ENCODE measurements around the gene SLC9A9. TPM values are rescaled to one million over a fixed set of nuclear protein-coding genes. Genes with fewer than 3 reads are reported as not detected.

The SLC9A9 gene
- total and polyA plus RNA-seq, 2 of the 8 experiments (the other 6 are each of a cell fraction or from before 2014, with no cell fraction given): 0.48 to 1.1 TPM

DNA sequence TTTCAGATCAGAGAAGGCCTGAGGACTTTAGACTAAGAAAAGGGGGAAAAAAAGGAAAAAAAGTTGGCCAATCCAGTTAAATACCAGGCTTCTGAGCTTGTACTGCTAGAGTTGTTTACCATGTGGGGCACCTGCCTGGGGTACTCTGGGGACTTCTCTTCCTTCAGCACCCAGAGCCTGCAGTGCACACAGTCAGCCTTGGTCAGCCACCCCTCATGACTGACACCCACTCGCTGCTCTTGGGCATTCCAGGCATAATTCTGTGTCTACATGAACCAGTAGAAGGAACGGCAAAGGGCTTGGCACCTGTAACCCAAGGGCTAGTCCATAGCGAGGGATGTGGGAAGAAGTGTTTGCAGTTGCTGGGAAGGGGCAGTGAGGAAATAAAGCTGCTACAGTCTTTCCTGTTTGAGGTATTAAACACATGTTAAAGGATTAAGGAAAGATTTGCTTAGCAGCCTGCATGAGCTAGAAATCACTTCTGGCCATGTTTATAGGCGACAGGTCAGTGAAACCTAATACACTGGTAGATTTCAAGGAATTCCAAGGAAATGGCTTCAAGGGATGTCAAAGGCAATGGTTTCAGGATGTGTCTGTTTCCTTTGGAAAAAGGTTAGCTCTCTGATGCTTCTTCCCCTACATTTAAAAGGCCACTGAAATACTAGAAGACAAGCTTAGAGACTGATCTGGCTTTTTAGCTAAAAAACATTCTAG lies 496.2 kb downstream of the SLC9A9 start:
- H2BK5ac ChIP-seq (ENCODE audit: low read depth, low read length): no peak overlapping the region
- ChIA-PET CTCF (ENCODE audit: partially characterized antibody) (interaction anchor here (1.1 to 2.3 kb wide), 6 partner anchors 10 to 322 kb away, joined by 3 to 7 read pairs (median 4); no protein-coding TSS in a partner anchor), POLR2A (ENCODE audit: partially characterized antibody) (no interaction called here)
- no peak overlapping the region for H3K4me3 ChIP-seq (ENCODE audit: extremely low read depth in 1 of 4, insufficient read depth in 2 of 4, low read depth in 3 of 4, low read length in 4 of 4)
- no peak overlapping the region for H3K18ac ChIP-seq (ENCODE audit: extremely low read depth, low read length)
- H4K20me1 ChIP-seq (replicated peaks in 1 of 2; ENCODE audit: control insufficient read depth in 1 of 2, insufficient read depth in 2 of 2, low read length in 2 of 2): peaks cover 0 to 2% of the 10 kb centered on the region in 2 experiments
- FAIRE-seq: no peak
- no peak overlapping the region for H3K4ac ChIP-seq (replicated peaks; ENCODE audit: insufficient read length, low read depth, low read length)
- H3K27ac ChIP-seq (ENCODE audit: low read depth, low read length): no peak overlapping the region
- no peak for TF ChIP-seq SUZ12 (IDR thresholded peaks at IDR 0.05; ENCODE audit: low read length)
- no peak for TF ChIP-seq RNF2 (IDR thresholded peaks at IDR 0.05; ENCODE audit: borderline replicate concordance, low read depth, low read length, missing control alignments, poor library complexity, severe bottlenecking)
- no peak for TF ChIP-seq ATF2 (IDR thresholded peaks at IDR 0.05; ENCODE audit: low read length)
- TF ChIP-seq CREB1 (IDR thresholded peaks at IDR 0.05): no peak
- TF ChIP-seq BRCA1 (IDR thresholded peaks at IDR 0.05; ENCODE audit: low read depth, low read length): no peak
- no peak for TF ChIP-seq CBX5 (IDR thresholded peaks at IDR 0.05; ENCODE audit: low read depth, low read length)
- no peak for TF ChIP-seq RBBP5 (IDR thresholded peaks at IDR 0.05; ENCODE audit: borderline replicate concordance, low read depth, low read length)
- TF ChIP-seq TAF1 (IDR thresholded peaks at IDR 0.05; ENCODE audit: low read depth, low read length): no peak
- no peak for TF ChIP-seq BACH1 (IDR thresholded peaks at IDR 0.05; ENCODE audit: low read length)
- TF ChIP-seq GABPA (IDR thresholded peaks at IDR 0.05; ENCODE audit: borderline replicate concordance, insufficient read depth, low read length): no peak
- H3K9me3 ChIP-seq (ENCODE audit: insufficient read depth in 2 of 2, low read depth in 1 of 2, low read length in 1 of 2): no peaks in the 10 kb centered on the region
- H3K79me1 ChIP-seq (ENCODE audit: low read depth, low read length): no peaks in the 10 kb centered on the region
- H4K8ac ChIP-seq (ENCODE audit: extremely low read depth, insufficient read depth, low read length): no peak overlapping the region
- no peak overlapping the region for H3K23ac ChIP-seq (ENCODE audit: insufficient read length)
- no peak overlapping the region for H4K91ac ChIP-seq (replicated peaks; ENCODE audit: insufficient read length, low read length)
- no peak overlapping the region for H2BK15ac ChIP-seq (ENCODE audit: low read length)
- no peak overlapping the region for H3K9ac ChIP-seq (replicated peaks in 1 of 4; ENCODE audit: extremely low read depth in 1 of 4, low read depth in 3 of 4, low read length in 3 of 4)
- no peaks in the 10 kb centered on the region for H3K79me2 ChIP-seq (ENCODE audit: control insufficient read depth in 1 of 2, insufficient read depth in 2 of 2, low read length in 2 of 2)
- no peaks in the 10 kb centered on the region for H3K23me2 ChIP-seq (ENCODE audit: low read depth, low read length)
- no peak overlapping the region for H2BK120ac ChIP-seq (replicated peaks; ENCODE audit: low read depth, low read length)
- H3K14ac ChIP-seq (ENCODE audit: insufficient read length): no peak overlapping the region
- DNase-seq (ENCODE audit: low read depth in 1 of 2, low spot score in 2 of 2): no peak
- H2BK12ac ChIP-seq (ENCODE audit: low read depth, low read length): no peak overlapping the region
- no peak overlapping the region for H2AFZ ChIP-seq (ENCODE audit: low read length)
- H4K5ac ChIP-seq (ENCODE audit: insufficient read length, low read depth, low read length): no peak overlapping the region
- H3K4me2 ChIP-seq (ENCODE audit: insufficient read depth in 1 of 2, low read depth in 2 of 2, low read length in 2 of 2): no peak overlapping the region
- H3K27me3 ChIP-seq (replicated peaks in 1 of 4; ENCODE audit: control insufficient read depth in 3 of 4, extremely low read depth in 1 of 4, insufficient read depth in 3 of 4, low read length in 3 of 4): no peaks in the 10 kb centered on the region
- no peak overlapping the region for H2BK20ac ChIP-seq (ENCODE audit: low read length)
- no peaks in the 10 kb centered on the region for H3K36me3 ChIP-seq (ENCODE audit: control insufficient read depth in 2 of 4, insufficient read depth in 4 of 4, low read length in 3 of 4)
- 80% methylated on average over 4 of the region's 4 CpGs; no CpG with 5 or more reads in 1 of the 2 experiments for WGBS, 2 experiments (ENCODE audit: extremely low coverage in 1 of 2, insufficient coverage in 1 of 2, insufficient read length in 1 of 2, insufficient replicate concordance in 2 of 2, low coverage in 1 of 2, low lambda C conversion rate in 2 of 2, missing lambda C conversion rate in 1 of 2)
- no peak overlapping the region for H2AK5ac ChIP-seq (ENCODE audit: low read depth, low read length)
- H3K56ac ChIP-seq (replicated peaks; ENCODE audit: insufficient read length, low read depth, low read length): no peak overlapping the region
- H3K4me1 ChIP-seq (replicated peaks in 1 of 4; ENCODE audit: control insufficient read depth in 3 of 4, insufficient read depth in 4 of 4, low read length in 3 of 4): 0 out of 7 replicates have a peak, but pooled peaks cover 0 to 2% (median 0%) of the 10 kb centered on the region in 4 experiments
